HG03378 (cell line): ENCODE results near the gene VANGL2.

Source experiments
- ATAC-seq: cut with Tn5 transposase; IDR thresholded peaks from one replicate; pipeline ENCODE4 v1.9.1; 2021; ENCODE audit warnings: mild to moderate bottlenecking, moderate library complexity; ENCODE audit not compliant: unreplicated experiment

VANGL2 gene

GRCh38 chr1:160400223-160400645, at the start of gene VANGL2:
TSS of gene VANGL2 (plus strand) at chr1:160400564. CDS start at chr1:160415838, 15,274 bp downstream.
- no peak for ATAC-seq

- no peak for ATAC-seq
Measured at GRCh38 chr1:160351629-160352028, 48.7 kb upstream of the VANGL2 start.

DNA sequence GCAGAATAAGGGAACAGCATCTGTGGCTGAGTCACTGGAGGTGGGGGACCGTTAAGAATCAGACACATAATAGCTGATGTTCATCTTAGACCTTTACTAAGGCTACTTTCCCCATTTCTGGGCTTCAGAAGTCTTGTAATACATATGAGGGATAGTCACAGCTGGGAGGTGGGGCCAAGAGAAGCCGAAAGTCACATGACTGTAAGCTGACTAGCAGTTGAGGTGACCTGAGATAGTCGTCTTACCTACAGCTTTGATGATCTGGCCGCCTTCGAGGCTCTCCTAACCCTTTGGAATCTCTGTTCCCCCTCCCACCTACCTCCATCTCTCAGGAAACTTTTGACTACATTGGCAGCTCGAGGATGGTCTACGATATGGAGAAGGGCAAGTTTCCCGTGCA, 47.8 kb upstream of the VANGL2 start:
- no peak for ATAC-seq

GRCh38 chr1:160353223-160353622, 47.1 kb upstream of the VANGL2 start:
- ATAC-seq, result no peak

GRCh38 chr1:160354388-160354985, 45.9 kb upstream of the VANGL2 start:
- ATAC-seq, result no peak

DNA sequence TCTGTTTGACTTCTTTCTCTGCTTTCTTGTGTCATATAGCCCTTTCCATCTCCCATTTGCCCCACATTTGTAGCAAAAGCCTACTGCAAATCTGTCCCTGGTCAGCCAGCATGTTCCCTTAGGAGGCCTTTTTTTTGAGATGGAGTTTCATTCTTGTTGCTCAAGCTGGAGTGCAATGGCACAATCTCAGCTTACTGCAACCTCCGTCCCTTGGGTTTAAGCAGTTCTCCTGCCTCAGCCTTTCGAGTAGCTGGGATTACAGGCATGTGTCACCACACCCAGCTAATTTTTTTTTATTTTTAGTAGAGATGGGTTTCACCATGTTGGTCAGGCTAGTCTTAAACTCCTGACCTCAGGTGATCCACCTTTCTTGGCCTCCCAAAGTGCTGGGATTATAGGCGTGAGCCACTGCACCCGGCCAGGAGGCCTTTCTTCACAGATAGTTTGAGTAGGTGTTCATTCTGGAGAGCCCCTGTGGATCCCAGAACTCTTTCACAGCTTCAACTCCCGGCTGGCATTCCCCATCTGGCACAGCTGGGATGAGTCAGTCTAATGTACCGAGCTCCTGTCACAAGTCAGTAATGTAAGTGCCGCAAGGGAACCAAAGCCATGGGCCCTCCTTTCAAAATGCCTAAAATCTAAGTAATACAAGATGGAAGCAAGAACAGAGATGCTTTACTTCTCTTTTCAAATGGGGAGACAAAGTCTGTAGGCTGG, 42.9 kb upstream of the VANGL2 start:
- no peak for ATAC-seq

DNA sequence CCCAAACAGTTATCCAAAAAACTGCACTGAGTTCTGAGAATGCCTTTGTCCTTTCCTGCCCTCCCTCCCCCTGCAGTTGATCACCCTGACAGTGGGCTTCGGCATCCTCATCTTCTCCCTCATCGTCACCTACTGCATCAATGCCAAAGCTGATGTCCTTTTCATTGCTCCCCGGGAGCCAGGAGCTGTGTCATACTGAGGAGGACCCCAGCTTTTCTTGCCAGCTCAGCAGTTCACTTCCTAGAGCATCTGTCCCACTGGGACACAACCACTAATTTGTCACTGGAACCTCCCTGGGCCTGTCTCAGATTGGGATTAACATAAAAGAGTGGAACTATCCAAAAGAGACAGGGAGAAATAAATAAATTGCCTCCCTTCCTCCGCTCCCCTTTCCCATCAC, 42.3 kb upstream of the VANGL2 start:
- no peak for ATAC-seq

GRCh38 chr1:160359559-160360226, 40.7 kb upstream of the VANGL2 start:
- no peak for ATAC-seq

DNA sequence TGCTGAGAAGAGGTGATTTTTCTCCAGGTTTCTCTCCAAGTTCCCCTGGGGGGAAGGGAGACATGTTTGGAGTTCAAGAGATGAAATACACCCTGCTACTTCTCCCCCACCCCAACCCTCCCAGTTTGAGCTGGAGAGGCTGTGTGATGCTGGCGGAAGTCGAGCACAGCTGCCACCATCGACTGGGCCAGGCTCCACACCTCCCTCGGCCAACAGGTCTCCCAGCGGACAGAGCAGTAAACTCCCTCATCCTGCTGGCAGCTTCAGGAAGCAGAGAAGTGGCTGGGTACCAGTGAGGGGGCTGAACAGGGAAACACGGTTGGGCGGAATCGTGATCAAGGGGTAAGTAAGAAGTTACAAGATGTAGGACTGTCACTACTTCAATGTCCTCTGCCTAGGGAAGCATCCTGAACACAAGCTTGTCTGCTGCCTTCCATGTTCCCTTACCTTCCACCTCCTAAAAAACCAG, 40.1 kb upstream of the VANGL2 start:
- no peak for ATAC-seq

DNA sequence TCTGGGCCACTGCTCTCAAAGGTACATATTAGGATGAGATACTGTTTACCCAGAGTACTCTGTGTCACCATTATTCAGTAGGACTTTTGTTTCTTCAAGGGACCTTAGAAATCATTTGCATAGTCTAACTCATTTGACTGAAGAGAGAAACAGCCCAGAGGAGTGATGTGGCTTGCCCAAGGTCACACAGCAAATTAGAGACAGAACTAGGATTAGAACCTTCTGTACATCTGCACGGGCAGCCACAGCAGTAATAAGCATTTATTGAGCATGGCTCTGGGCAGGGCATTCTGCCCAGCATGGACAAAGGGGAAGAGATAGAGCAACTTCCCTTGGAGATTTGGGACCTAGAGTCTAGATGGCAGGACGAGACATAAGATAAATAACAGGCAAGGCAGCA, 39.2 kb upstream of the VANGL2 start:
- no peak for ATAC-seq

- ATAC-seq, result no peak
Measured at GRCh38 chr1:160361814-160362167, 38.6 kb upstream of the VANGL2 start.

GRCh38 chr1:160362168-160362957, 38.0 kb upstream of the VANGL2 start:
- no peak for ATAC-seq

GRCh38 chr1:160363010-160363409, 37.4 kb upstream of the VANGL2 start:
- no peak for ATAC-seq

- ATAC-seq, result no peak
Measured at GRCh38 chr1:160363951-160364735, 36.2 kb upstream of the VANGL2 start.

- ATAC-seq, result no peak
Measured at GRCh38 chr1:160365325-160365724, 35.0 kb upstream of the VANGL2 start.

DNA sequence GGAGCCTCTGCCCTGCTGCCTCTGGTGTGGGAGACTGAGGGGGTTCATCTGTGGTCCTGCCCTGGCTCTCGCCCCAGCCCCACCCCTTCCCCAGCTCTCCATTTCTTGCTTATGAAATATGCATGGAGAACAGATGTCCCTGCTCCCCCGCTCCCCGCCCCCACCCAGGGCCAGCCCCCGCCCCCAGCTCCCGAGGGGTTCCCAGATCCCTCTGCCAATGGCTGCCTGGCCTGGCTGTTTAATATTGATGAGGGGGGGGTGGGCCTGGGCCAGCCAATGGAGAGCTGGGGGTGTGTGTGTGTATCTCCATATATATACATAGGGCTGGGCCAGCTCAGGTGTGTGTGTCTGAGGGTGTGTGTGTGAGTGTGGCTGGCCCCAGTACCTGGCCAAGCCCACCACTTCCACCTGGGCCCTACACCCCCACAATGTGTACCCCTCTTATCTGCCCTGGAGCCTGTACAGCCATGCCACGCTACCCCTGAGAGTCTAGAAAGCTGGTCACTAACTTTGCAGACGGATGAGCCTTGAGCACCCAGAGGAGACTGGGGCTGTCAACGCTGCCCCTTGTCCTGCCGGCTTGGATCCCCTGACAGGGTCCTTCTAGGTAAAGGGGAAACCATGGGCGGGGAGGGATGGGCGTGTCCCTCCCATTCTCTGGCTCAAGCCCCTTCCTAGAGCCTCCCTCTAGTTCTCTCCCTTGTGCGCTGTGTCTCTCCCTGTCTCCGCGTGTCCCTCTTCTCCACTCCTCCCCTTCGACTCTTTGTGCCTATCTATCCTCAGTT, 33.4 kb upstream of the VANGL2 start, which contains the start of gene NHLH1:
TSS of gene NHLH1 (plus strand) at position 341 of the 785 bp plus-strand sequence. CDS start 3,661 bp downstream, outside the sequence.
- ATAC-seq, result no peak

DNA sequence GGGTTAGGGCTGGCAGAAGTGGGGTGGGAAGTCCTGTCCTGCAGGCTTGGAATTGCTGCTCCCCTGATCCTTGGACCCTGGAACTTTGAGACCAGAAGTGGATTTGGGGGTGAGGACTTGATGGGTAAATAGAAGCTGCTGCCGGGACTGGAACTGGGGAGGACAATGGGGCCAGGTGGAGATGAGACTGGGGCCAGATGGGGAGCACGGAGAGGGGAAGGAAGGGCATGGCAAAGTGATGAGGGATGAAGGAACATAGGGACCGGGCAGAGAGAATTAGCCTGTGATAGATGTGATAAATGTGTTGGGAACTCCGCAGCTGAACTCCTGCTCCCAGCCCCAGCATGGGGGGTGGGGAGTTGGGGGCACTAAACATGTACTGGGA, 32.9 kb upstream of the VANGL2 start:
- ATAC-seq, result no peak

GRCh38 chr1:160367934-160368923, 32.1 kb upstream of the VANGL2 start:
- ATAC-seq, result no peak
